ENCODE measurements around the gene PPP2R5D. TPM values are rescaled to one million over a fixed set of nuclear protein-coding genes. Genes with fewer than 3 reads are reported as not detected.

PPP2R5D gene
- total and polyA plus RNA-seq, 2 of the 4 experiments (the other 2 are of a cell fraction): 55.6 to 68.8 TPM

- Histone ChIP-seq H3K9me1 (ENCODE audit: insufficient read depth, low read length) (no peaks in the 10 kb centered on the region), H3K4ac (ENCODE audit: low read depth, low read length) (no peak overlapping the region), H4K91ac (ENCODE audit: insufficient read depth, low read depth, low read length) (no peak overlapping the region), H3K23ac (ENCODE audit: low read depth, low read length) (no peak overlapping the region), H4K20me1 (ENCODE audit: insufficient read depth, low read length) (peaks cover 4% of the 10 kb centered on the region; the same call in 1 of the 2 replicates), H2AK5ac (ENCODE audit: low read depth, low read length) (no peak overlapping the region), H3K9ac (ENCODE audit: low read depth, low read length) (no peak overlapping the region), H2BK15ac (ENCODE audit: low read depth, low read length) (no peak overlapping the region), H3K4me1 (ENCODE audit: control insufficient read depth, insufficient read depth, low read length) (no peaks in the 10 kb centered on the region), H3K4me3 (ENCODE audit: insufficient read depth, low read depth, low read length) (no peak overlapping the region), H4K8ac (ENCODE audit: low read depth in 2 of 2, low read length in 2 of 2) (no peak overlapping the region), H3K79me1 (ENCODE audit: low read depth in 1 of 2, low read length in 2 of 2) (peaks cover 7 to 12% of the 10 kb centered on the region in 2 experiments; a peak in 2 of 4 replicates), H3K56ac (ENCODE audit: extremely low read depth, insufficient read depth, low read length) (no peak overlapping the region), H2AFZ (replicated peaks; ENCODE audit: low read length, poor library complexity) (no peak overlapping the region), H3K27me3 (ENCODE audit: control insufficient read depth, insufficient read depth, low read length) (no peaks in the 10 kb centered on the region), H3K4me2 (ENCODE audit: low read depth, low read length) (no peak overlapping the region), H3K18ac (ENCODE audit: low read depth, low read length) (no peak overlapping the region), H3K27ac (ENCODE audit: insufficient read depth, low read length) (no peak overlapping the region), H2BK5ac (ENCODE audit: low read depth, low read length, poor library complexity, severe bottlenecking) (no peak overlapping the region), H4K5ac (ENCODE audit: low read depth, low read length) (no peak overlapping the region; the same call in 1 of the 2 replicates), H2BK120ac (ENCODE audit: low read depth, low read length) (no peak overlapping the region), H3K14ac (replicated peaks; ENCODE audit: low read depth, low read length) (no peak overlapping the region), H2AK9ac (replicated peaks; ENCODE audit: low read depth, low read length, poor library complexity) (no peak overlapping the region), H3K36me3 (ENCODE audit: control insufficient read depth, insufficient read depth, low read length) (peaks cover 59% of the 10 kb centered on the region), H3K9me3 (ENCODE audit: control insufficient read depth, insufficient read depth, low read length) (no peaks in the 10 kb centered on the region), H2BK20ac (ENCODE audit: low read depth, low read length) (no peak overlapping the region)
- in situ Hi-C loops (cut with MboI; ENCODE audit: low sequenced_read_pairs) (no loop called here), dilution Hi-C loops (cut with HindIII; ENCODE audit: low sequenced_read_pairs, unreplicated experiment) (no loop called here), intact Hi-C loops (cut with micrococcal nuclease) (no loop called here)
- POLR2A ChIA-PET (ENCODE audit: unreplicated experiment): no interaction called here
- CTCF ChIA-PET: no interaction called here
- WGBS, 2 experiments (ENCODE audit: extremely low coverage in 2 of 2, insufficient read length in 1 of 2): 100% methylated on average over 1 of the region's 2 CpGs; no CpG with 5 or more reads in 1 of the 2 experiments
- BruUV-seq (replicated peaks): no TSS peak
- TF ChIP-seq USF2 (IDR thresholded peaks at IDR 0.05; ENCODE audit: low read depth, low read length): no peak
- TF ChIP-seq MAZ (IDR thresholded peaks at IDR 0.05; ENCODE audit: borderline replicate concordance, low read depth, low read length): no peak
- TF ChIP-seq ELK1 (IDR thresholded peaks at IDR 0.05; ENCODE audit: borderline replicate concordance, low read depth, low read length): no peak
- no peak for TF ChIP-seq POLR2A (IDR thresholded peaks at IDR 0.05; ENCODE audit: low read depth, low read length)
- DNase-seq (no peak), ATAC-seq (ENCODE audit: low read depth) (no peak)
Measured at GRCh38 chr6:43034190-43034525, 49.8 kb downstream of the PPP2R5D start.

Measured in IMR-90 (cell line).